NK-92 (cell line): Measurements from ENCODE around the gene AGMO.

Source experiments
- DNase-seq: peaks from one replicate; lab custom pipeline; 2025; ENCODE audit not compliant: unreplicated experiment; lab: John Stamatoyannopoulos, UW

AGMO gene

DNA sequence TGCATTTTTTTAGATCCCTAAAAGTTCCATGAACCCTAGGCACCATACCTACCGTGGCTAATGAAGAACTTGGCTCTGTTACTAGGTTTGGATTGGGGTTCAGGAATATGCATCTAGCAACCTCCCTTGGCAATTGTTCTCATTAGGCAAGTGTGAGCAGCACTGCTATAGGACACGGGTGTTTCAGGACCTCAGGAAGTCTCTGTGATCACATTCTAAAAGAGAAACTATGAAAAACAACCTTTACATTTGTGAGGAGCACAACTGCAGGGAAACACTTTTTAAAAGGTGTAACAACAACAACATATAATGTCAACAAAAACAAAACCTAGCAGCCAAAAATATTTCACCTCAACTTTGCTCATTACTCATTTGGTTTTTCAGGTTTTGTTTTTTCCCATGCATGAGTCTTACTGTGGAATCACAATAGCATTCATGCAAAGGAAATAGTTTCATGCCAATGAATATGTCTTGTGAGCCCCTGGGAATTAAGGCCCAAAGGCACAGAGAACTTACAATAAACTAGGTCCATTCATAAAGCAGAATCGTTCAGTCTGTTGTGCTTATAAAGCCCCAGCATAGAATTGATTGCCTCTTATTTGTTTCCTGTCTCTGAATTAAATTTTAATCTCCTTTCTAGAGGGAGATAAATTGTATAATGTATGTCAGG, 403.5 kb downstream of the AGMO start:
- DNase-seq: no peak
